SH-SY5Y (cell line): ENCODE data around the gene MPZL3.

Experiments used
- GATA2 ChIP-seq: IDR thresholded peaks from 2 replicates; pipeline ENCODE4 v1.6.1; 2011; ENCODE audit warnings: mild to moderate bottlenecking, low read depth, low read length
- GATA3 ChIP-seq: IDR thresholded peaks from 2 replicates; pipeline ENCODE4 v1.6.1; 2011; ENCODE audit warnings: low read depth, mild to moderate bottlenecking, low read length, moderate library complexity

- no peak for TF ChIP-seq GATA3
- no peak for TF ChIP-seq GATA2
Measured at GRCh38 chr11:118291477-118292135, 39.4 kb upstream of the MPZL3 start.
